GM10847 (cell line): ENCODE results near the gene PLCG2.

ENCODE experiments used
- POLR2A ChIP-seq: IDR thresholded peaks from 2 replicates; pipeline ENCODE4 v1.6.1; 2011; ENCODE audit not compliant: insufficient read length; ENCODE audit errors: extremely low read depth

The PLCG2 gene

DNA sequence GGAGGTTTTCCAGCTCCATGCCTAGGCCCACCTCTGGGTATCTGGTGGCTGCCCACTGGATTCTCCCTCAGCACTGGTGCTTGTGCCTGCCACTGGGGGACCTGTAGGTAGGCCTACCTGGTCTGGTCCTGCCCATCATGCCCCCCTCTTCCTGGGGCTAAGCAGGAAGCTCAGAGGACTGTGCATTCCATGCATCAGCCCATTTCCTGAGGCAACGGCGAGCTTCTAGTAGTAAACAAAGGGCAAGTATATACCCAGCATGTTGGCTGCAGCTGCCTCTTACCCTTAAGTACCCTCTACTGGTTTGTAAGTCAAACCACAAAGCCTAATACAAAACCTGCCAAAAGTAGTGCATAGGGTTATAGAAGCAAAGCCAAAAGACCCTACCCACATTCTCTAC, 194.6 kb downstream of the PLCG2 start:
- no peak for TF ChIP-seq POLR2A

DNA sequence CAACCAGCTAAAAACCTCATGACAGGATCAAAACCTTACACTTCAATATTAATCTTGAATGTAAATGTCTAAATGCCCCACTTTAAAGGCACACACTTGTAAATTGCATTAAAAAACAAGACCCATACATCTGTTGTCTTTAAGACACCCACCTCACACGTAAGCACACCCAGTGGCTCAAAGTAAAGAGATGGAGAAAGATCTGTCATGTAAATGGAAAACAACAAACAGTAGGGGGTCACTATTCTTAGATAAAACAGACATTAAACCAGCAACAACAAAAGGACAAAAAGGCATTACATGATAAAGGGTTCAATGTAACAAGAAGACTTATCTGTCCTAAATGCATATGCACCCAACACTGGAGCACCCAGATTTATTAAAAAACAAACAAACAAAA, 196.5 kb downstream of the PLCG2 start:
- TF ChIP-seq POLR2A, result no peak

DNA sequence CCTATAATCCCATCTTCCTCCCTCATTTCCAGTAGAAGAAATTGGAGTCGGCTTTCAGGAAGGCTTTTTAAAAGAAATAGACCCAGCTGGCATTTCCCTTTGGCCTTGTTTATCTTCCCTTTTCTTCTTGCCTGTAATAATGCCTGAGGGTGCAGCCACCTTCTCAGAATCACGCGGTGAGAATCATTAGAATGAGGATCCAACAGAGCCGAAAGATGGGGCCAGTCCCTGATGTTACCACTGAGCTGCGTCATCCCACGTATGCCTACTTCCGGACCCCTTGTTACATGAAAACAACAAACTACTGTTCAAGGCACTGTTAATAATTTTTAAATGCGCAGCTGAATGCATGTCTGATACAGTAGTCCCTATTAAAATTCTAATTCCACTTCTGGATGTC, 208.0 kb downstream of the PLCG2 start:
- no peak for TF ChIP-seq POLR2A

DNA sequence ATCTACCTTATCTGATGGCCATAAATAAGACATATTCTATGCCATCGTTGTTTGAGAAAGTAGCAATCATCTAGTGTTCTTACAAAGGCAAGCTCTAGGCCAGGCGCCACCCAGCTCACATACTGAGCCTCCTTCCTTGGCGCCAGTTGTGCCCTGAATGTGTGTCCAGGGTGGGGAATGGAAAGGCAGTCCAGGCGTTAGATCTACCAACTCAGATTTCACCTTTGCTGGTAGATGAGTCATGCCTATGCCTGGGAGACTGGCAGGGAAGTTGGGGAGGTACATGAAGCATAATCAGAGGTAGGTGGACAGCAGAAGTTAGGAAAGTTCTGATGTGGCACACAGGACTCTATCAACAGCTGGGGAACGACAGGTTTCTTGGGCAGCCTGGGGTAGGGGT, 208.6 kb downstream of the PLCG2 start:
- no peak for TF ChIP-seq POLR2A

DNA sequence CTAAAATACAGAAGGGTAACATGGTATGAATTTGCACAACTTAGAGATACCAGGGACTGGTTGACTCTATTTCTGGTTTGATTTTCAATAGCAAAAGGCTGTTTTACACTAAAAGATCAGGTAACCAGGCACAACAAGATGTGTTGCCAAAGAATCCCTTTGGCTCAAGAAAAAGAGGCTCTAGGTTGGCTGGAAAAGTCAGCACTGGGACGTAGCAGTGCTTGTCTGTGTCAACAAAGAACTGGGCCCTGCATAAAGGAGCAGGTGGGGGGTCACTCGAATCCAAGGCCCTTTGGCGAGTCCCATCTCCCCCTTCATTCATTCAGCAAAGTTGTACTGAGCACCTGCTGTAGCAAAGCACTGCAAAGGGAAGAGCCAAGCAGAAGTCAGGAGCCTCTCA, 213.8 kb downstream of the PLCG2 start:
- no peak for TF ChIP-seq POLR2A

DNA sequence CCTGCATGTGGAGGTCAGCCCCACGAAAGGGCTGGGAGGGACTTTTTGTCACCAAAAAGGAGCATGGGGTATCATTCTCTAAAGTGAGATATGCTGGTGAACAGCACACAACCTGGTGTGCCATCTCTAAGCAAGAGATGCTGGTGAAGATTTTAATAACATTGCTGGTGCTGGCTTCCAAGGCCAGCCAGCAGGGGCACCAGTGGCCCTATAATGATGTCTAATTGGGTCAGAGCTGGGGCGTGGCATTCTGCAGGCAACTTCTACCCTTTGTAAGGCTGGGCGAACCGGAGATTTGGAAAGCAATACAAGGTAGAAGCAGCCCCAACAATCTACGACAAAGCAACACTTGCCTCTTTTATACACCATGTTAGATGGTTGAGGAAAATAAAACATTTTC, 215.4 kb downstream of the PLCG2 start:
- no peak for TF ChIP-seq POLR2A

DNA sequence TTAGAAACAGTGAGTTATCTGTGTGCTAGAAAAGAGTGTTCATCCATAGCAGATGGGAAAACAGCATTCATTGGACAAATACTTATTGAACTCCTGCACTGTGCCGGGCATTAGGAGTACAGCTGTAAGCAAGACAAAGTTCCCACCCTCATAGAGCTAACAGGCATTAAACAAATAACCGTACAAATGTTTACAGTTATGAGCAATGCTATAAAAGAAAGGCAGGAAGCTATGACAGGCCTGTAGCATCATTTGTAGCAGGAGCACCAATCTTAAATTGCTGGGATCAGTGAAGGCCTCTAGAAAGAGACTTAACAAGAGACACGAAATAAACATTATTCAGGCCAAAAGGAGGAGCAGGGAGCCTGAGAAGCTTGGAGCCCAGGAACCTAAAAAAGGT, 216.6 kb downstream of the PLCG2 start:
- no peak for TF ChIP-seq POLR2A

DNA sequence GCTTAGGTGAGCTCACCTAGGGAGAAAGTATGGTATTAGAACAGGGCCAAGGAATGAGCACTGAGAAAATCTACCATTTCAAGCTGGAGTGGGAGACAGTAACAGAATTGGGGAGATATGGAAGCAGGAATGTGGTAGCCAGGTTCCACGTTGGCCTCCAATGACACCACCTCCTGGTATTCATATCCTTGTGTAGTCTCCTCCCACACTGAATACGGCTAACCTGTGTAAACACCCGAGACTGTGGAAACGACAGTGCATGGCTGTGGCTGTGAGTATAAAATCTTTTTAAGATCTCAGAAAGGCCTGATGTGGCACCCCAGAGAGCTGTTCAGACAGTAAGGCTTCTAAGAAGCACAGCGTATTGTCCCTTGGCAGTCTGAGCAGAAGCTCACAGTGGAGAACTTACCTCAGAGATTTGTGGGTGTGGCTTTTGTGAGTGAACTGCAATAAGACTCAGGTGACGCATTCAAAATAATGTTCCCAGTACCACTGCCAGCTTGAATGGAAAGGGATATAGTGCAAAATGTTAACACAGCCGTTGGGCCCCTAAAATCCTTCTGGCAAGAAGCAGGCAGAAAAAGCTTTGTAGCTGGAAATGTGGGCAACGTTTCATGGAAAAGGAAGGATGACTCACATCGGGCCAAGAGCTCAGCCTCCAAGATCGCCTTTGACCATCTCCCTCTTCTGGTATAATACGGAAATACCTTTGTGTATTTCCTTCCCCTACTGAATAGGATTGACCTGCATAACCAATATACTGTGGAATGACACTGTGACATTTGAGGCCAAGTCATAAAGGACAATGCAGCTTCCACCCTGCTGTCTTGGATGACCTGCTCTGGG, 217.8 kb downstream of the PLCG2 start:
- TF ChIP-seq POLR2A, result no peak

DNA sequence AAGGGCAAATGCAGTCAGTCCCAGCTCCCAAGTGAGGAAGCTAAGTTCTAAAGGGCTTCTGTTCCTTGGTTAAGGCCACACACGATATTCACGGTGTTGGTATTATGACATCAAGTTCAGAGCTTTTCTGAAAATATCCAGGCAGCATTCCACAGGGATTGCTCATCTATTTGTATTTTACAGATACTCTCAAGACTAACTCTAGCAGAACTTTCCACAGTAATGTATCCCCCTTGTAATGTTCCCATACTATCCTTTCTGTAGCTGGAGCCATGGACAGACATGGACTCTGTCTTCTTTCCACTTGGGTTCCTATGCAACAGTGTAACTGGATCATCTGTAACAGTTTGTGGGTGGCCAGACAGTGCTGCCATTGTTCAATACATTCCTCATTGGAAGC, 218.6 kb downstream of the PLCG2 start:
- TF ChIP-seq POLR2A, result no peak

DNA sequence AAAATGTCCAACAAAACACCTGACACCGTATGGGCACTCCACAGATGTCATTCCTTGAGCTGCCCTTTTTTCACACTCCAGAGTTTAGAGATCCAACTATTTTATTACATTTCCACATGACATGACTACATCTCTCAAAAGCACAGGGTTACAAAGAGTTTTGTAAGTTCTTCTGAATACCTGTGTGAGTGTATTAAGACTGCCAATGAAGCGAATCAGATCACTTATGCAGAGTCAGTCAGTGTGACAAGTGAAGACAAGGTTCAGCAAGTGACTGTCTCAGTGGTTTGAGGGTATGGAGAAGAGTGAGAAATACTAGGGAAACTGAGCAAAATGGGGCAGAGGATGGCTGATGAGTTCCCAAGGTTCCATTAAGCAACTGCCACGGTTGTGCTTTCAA, 223.7 kb downstream of the PLCG2 start:
- no peak for TF ChIP-seq POLR2A

DNA sequence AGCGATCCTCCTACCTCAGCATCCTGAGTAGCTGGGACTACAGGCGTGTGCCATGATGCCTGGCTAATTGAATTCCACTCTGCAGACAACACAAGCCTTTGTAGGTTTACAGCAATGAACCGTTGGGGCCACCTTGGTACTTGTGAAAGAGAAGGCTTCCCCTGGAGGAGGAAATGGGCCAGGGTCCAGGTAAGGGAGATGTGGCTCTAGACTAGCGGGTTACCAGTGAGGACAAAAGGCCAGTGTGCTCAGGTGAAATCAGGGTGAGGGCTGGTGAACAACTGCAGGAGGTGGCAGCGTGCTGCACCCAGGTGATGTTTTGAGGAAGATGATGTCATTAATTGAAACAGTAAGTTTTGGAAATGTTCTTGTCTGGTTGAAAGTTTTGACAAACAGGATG, 225.5 kb downstream of the PLCG2 start:
- TF ChIP-seq POLR2A, result no peak

DNA sequence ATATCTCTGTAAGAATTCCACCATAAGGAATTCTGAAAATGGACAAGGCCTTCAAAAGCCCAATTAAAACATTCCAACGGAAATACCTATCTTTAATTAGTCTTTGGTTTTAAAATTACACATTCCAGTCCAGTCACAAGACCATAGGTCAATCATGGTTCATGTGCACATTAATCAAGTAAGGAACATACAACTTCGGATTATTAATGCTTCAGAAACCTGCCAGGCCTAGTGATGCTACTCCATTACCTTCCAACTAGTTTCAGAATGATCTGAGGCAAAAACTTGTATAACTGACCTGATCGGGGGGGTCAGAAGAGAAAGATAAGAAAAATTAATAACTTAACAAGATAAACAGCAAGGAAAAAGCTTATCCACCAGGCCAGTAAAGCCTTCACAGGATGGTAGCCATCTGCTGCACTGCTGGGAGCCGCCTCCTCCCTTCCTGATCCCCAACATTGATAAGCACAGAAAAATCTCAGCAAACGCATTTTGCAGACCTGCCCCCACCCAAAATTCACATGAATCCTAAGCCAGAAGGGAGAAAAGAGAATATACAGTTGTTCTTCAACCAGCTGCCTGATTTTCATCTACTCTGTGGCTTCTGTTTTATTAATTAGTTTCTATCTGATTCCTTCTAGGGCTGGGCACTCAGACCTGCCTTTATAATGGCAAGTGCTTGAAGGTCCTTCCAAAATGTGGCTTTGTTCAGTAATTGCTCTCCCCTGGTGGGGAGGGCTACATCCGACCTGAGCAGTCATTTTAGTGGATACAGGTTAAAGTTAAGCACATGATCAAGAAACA, 226.1 kb downstream of the PLCG2 start:
- no peak for TF ChIP-seq POLR2A

DNA sequence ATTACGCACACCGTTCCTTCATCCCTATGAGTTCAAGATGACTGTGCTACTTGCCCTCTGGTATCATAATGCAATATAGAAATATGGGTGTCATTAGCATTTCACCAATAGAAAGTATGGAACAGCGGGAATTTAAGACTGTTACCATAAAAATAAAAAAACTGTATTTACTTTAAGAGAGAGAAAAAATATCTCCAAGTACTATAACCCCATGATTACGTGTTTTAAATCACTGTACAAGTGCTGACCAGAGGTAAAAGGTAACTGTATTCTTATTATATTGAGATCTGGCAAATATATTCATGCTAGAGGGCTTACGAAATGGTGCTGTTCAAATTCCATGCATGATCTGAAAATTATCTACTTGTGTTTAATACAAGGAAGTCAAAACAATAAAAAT, 226.9 kb downstream of the PLCG2 start:
- TF ChIP-seq POLR2A, result no peak

DNA sequence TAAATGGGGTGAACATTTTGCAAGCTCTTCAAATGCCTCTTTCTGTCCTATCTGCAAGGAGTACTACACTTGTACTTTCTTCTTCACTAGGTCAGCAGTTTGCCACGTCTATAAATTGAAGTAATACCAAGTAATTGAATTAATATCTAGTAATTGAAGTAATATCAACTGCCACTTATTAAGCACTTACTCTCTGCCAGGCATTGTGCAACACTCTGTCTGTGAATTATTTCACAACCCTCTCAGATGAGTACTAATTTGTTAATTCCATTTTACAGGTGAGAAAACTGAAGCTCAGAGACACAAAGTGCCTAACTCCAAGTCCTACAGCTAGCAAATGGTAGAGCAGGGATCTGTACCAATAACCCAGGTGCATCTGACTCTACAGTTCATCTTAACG, 228.1 kb downstream of the PLCG2 start:
- TF ChIP-seq POLR2A, result no peak

DNA sequence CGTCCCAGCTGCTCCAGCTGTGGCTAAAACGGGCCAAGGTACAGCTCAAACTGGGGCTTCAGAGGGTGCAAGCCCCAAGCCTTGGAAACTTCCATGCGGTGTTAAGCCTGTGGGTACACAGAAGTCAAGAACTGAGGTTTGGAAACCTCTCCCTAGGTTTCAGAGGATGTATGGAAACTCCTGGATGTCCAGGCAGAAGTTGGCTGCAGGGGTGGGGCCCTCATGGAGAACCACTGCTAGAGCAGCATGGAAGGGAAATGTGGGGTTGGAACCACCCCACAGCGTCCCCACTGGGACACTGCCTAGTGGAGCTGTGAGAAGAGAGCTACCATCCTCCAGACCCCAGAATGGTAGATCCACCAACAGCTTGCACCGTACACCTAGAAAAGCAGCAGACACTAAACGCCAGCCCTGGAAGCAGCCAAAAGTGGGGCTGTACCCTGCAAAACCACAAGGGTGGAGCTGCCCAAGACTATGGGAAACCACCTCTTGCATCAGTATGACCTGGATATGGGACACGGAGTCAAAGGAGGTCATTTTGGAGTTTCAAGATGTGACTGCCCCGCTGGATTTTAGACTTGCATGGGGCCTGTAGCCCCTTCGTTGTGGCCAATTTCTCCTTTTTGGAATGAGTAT, 230.0 kb downstream of the PLCG2 start:
- TF ChIP-seq POLR2A, result no peak

DNA sequence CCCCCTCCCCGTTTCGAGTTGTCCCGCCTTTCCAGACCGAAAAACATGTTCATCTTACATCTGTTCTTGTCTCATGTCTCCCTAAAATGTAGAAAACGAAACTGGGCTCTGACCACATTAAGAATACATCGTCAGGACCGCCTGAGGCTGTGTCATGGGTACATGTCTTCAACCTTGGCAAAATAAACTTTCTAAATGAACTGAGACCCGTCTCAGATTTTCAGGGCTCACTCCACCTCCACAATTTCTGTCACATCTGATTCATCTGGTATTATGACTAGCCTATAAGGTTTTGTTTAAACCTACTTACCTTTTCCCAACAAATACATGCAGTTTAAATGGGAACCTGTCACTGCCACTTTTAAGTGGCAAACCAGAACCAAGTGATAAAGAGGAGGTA, 231.6 kb downstream of the PLCG2 start:
- TF ChIP-seq POLR2A, result no peak
